Activated naive CD8-positive, alpha-beta T cell treated with anti-CD3 and anti-CD28 coated beads, Interleukin-2, amount 10 ng/mL, durations not matched to agents 7 days and 5 days (primary cell): ENCODE results near the gene TRIB2. TPM values are rescaled to one million over a fixed set of nuclear protein-coding genes. Genes with fewer than 3 reads are reported as not detected.

Source experiments
- ATAC-seq: fragments of 150-1000 bp; cut with Tn5 transposase; one replicate; pipeline ENCODE4 v1.10.0; 2021; ENCODE audit warnings: low read depth, moderate library complexity
- POLR2A ChIA-PET: fragments of 350-600 bp; sonication (Branson Sonifier 250); formaldehyde crosslinking; loops from one replicate; lab custom pipeline; 2021; ENCODE audit warnings: antibody characterized with exemption; lab: Charles Lee
- DNase-seq: peaks from one replicate; pipeline ENCODE4 v3.0.0; 2021
- H3K27ac Mint-ChIP-seq: one replicate; pipeline ENCODE4 v1.8.0; 2022; ENCODE audit warnings: mild to moderate bottlenecking, mixed read lengths
- H3K27me3 Mint-ChIP-seq: one replicate; pipeline ENCODE4 v1.8.0; 2022; ENCODE audit warnings: mild to moderate bottlenecking, moderate library complexity, mixed read lengths
- H3K36me3 Mint-ChIP-seq: one replicate; pipeline ENCODE4 v1.8.0; 2021; ENCODE audit warnings: mild to moderate bottlenecking, mixed read lengths
- H3K4me1 Mint-ChIP-seq: one replicate; pipeline ENCODE4 v1.8.0; 2021; ENCODE audit warnings: mixed read lengths
- H3K4me3 Mint-ChIP-seq: one replicate; pipeline ENCODE4 v1.8.0; 2022; ENCODE audit warnings: mild to moderate bottlenecking, moderate library complexity, mixed read lengths
- H3K9me3 Mint-ChIP-seq: one replicate; pipeline ENCODE4 v1.8.0; 2021; ENCODE audit warnings: mixed read lengths
- total RNA-seq, 2 experiments: library from RNA; stranded (reverse); gene quantifications; one replicate each; pipeline ENCODE4 v1.2.3, GENCODE V29; 2021

The TRIB2 gene
- total RNA-seq, 2 experiments from 2014 or later = 48.7 to 54.0 TPM

GRCh38 chr2:12727641-12728040 is 10.9 kb downstream of the TRIB2 start:
- Mint-ChIP-seq H3K9me3 (no peaks in the 10 kb centered on the region), H3K27me3 (no peaks in the 10 kb centered on the region), H3K36me3 (peaks cover 62% of the 10 kb centered on the region), H3K4me1 (peaks cover 58% of the 10 kb centered on the region), H3K4me3 (peak overlapping the region; percentile 73), H3K27ac (peak overlapping the region; percentile 90)
- POLR2A ChIA-PET = interaction anchor here (0.8 to 4.2 kb wide), 3 partner anchors 11 to 134 kb away, joined by 3 to 30 read pairs (median 4); partner anchors contain the start of gene TRIB2
- ATAC-seq = no peak
- DNase-seq = no peak

- POLR2A ChIA-PET = interaction anchor here (0.8 to 4.2 kb wide), 4 partner anchors 12 to 133 kb away, joined by 3 to 30 read pairs (median 4); partner anchors contain the start of gene TRIB2
- H3K27ac Mint-ChIP-seq = peak overlapping the region; percentile 90
- peaks cover 60% of the 10 kb centered on the region for H3K4me1 Mint-ChIP-seq
- H3K9me3 Mint-ChIP-seq = no peaks in the 10 kb centered on the region
- H3K4me3 Mint-ChIP-seq = peak overlapping the region; percentile 73
- ATAC-seq (peak; percentile 91), DNase-seq (peak; percentile 67)
- peaks cover 59% of the 10 kb centered on the region for H3K36me3 Mint-ChIP-seq
- H3K27me3 Mint-ChIP-seq = no peaks in the 10 kb centered on the region
These were observed 11.6 kb downstream of the TRIB2 start for GRCh38 chr2:12728221-12728777.

GRCh38 chr2:12730265-12730664 is 13.5 kb downstream of the TRIB2 start:
- POLR2A ChIA-PET = no interaction called here
- no peak overlapping the region for H3K4me3 Mint-ChIP-seq
- ATAC-seq (no peak), DNase-seq (no peak)
- no peaks in the 10 kb centered on the region for H3K27me3 Mint-ChIP-seq
- H3K9me3 Mint-ChIP-seq = no peaks in the 10 kb centered on the region
- peaks cover 43% of the 10 kb centered on the region for H3K36me3 Mint-ChIP-seq
- no peak overlapping the region for H3K27ac Mint-ChIP-seq
- H3K4me1 Mint-ChIP-seq = peaks cover 58% of the 10 kb centered on the region

- peaks cover 37% of the 10 kb centered on the region for H3K36me3 Mint-ChIP-seq
- ATAC-seq = no peak
These were observed 15.1 kb downstream of the TRIB2 start for GRCh38 chr2:12731701-12732280.

GRCh38 chr2:12732651-12733050 is 15.9 kb downstream of the TRIB2 start:
- peaks cover 40% of the 10 kb centered on the region for H3K36me3 Mint-ChIP-seq
- H3K4me1 Mint-ChIP-seq = peaks cover 50% of the 10 kb centered on the region

More at GRCh38 chr2:12731701-12732280, 15.1 kb downstream of the TRIB2 start:
- Mint-ChIP-seq H3K4me1 (peaks cover 50% of the 10 kb centered on the region), H3K27me3 (no peaks in the 10 kb centered on the region), H3K4me3 (no peak overlapping the region), H3K9me3 (no peaks in the 10 kb centered on the region), H3K27ac (no peak overlapping the region)
- POLR2A ChIA-PET = interaction anchor here (0.7 kb wide), 1 partner anchor 726 kb away, joined by 3 read pairs; no protein-coding TSS in a partner anchor
- no peak for DNase-seq

GRCh38 chr2:12733846-12734245 is 17.1 kb downstream of the TRIB2 start:
- ATAC-seq (no peak), DNase-seq (no peak)
- POLR2A ChIA-PET = no interaction called here
- Mint-ChIP-seq H3K4me3 (no peak overlapping the region), H3K27me3 (no peaks in the 10 kb centered on the region), H3K27ac (no peak overlapping the region), H3K9me3 (no peaks in the 10 kb centered on the region), H3K4me1 (peaks cover 40% of the 10 kb centered on the region), H3K36me3 (peaks cover 45% of the 10 kb centered on the region)

More at GRCh38 chr2:12732651-12733050, 15.9 kb downstream of the TRIB2 start:
- ATAC-seq (no peak), DNase-seq (no peak)
- POLR2A ChIA-PET = no interaction called here
- no peak overlapping the region for H3K4me3 Mint-ChIP-seq
- H3K27me3 Mint-ChIP-seq = no peaks in the 10 kb centered on the region
- H3K27ac Mint-ChIP-seq = no peak overlapping the region
- H3K9me3 Mint-ChIP-seq = no peaks in the 10 kb centered on the region

- Mint-ChIP-seq H3K36me3 (peaks cover 53% of the 10 kb centered on the region), H3K4me1 (peaks cover 34% of the 10 kb centered on the region), H3K27ac (no peak overlapping the region), H3K9me3 (no peaks in the 10 kb centered on the region), H3K27me3 (no peaks in the 10 kb centered on the region), H3K4me3 (no peak overlapping the region)
- POLR2A ChIA-PET = no interaction called here
- DNase-seq (no peak), ATAC-seq (no peak)
These were observed 18.3 kb downstream of the TRIB2 start for GRCh38 chr2:12734914-12735654.

GRCh38 chr2:12737297-12737696 is 20.6 kb downstream of the TRIB2 start:
- ATAC-seq (peak; percentile 52), DNase-seq (no peak)
- Mint-ChIP-seq H3K36me3 (peaks cover 47% of the 10 kb centered on the region), H3K27me3 (no peaks in the 10 kb centered on the region), H3K4me1 (peaks cover 21% of the 10 kb centered on the region), H3K27ac (no peak overlapping the region), H3K9me3 (no peaks in the 10 kb centered on the region), H3K4me3 (no peak overlapping the region)
- POLR2A ChIA-PET = no interaction called here

GRCh38 chr2:12737738-12738485 is 21.2 kb downstream of the TRIB2 start:
- no peaks in the 10 kb centered on the region for H3K9me3 Mint-ChIP-seq
- H3K4me1 Mint-ChIP-seq = peaks cover 20% of the 10 kb centered on the region
- DNase-seq = no peak
- no peaks in the 10 kb centered on the region for H3K27me3 Mint-ChIP-seq
- H3K4me3 Mint-ChIP-seq = no peak overlapping the region
- no peak overlapping the region for H3K27ac Mint-ChIP-seq
- POLR2A ChIA-PET = no interaction called here
- no peak for ATAC-seq
- H3K36me3 Mint-ChIP-seq = peaks cover 49% of the 10 kb centered on the region

GRCh38 chr2:12739721-12740254 is 23.1 kb downstream of the TRIB2 start:
- Mint-ChIP-seq H3K27me3 (no peaks in the 10 kb centered on the region), H3K4me1 (peaks cover 30% of the 10 kb centered on the region), H3K36me3 (peaks cover 49% of the 10 kb centered on the region), H3K9me3 (no peaks in the 10 kb centered on the region), H3K27ac (no peak overlapping the region), H3K4me3 (no peak overlapping the region)
- DNase-seq = no peak
- no peak for ATAC-seq
- POLR2A ChIA-PET = no interaction called here

- Mint-ChIP-seq H3K9me3 (no peaks in the 10 kb centered on the region), H3K4me1 (peaks cover 25% of the 10 kb centered on the region), H3K27ac (no peak overlapping the region), H3K27me3 (no peaks in the 10 kb centered on the region), H3K4me3 (no peak overlapping the region), H3K36me3 (peaks cover 43% of the 10 kb centered on the region)
- DNase-seq (no peak), ATAC-seq (no peak)
- POLR2A ChIA-PET = interaction anchor here (0.8 kb wide), 1 partner anchor 68 kb away, joined by 3 read pairs; no protein-coding TSS in a partner anchor
These were observed 24.6 kb downstream of the TRIB2 start for GRCh38 chr2:12741380-12741779.

GRCh38 chr2:12742891-12743290 is 26.2 kb downstream of the TRIB2 start:
- Mint-ChIP-seq H3K36me3 (peaks cover 33% of the 10 kb centered on the region), H3K27me3 (peaks cover under 1% of the 10 kb centered on the region), H3K9me3 (no peaks in the 10 kb centered on the region), H3K4me1 (peaks cover 15% of the 10 kb centered on the region), H3K4me3 (no peak overlapping the region), H3K27ac (no peak overlapping the region)
- ATAC-seq (no peak), DNase-seq (no peak)
- POLR2A ChIA-PET = no interaction called here
